HEK293 (cell line): ENCODE results near the gene HDGF.
A peak's percentile ranks its signal among the peaks of the same experiment; 100 is the strongest.

Source experiments
- AEBP2 ChIP-seq: fragments of 450-650 bp; formaldehyde crosslinking; IDR thresholded peaks from 2 replicates; pipeline ENCODE4 v1.5.1; 2016; ENCODE audit warnings: missing biosample characterization, missing genetic modification characterization, borderline replicate concordance
- BCL11A ChIP-seq: fragments of 450-650 bp; formaldehyde crosslinking; IDR thresholded peaks from 2 replicates; pipeline ENCODE4 v1.5.1; 2016; ENCODE audit warnings: low read depth, missing biosample characterization, missing genetic modification characterization
- FEZF1 ChIP-seq: fragments of 450-650 bp; formaldehyde crosslinking; IDR thresholded peaks from 2 replicates; pipeline ENCODE4 v1.5.1; 2016; ENCODE audit warnings: missing biosample characterization, missing genetic modification characterization
- GLI4 ChIP-seq: fragments of 450-650 bp; formaldehyde crosslinking; IDR thresholded peaks from 2 replicates; pipeline ENCODE4 v1.5.1; 2016; ENCODE audit warnings: missing biosample characterization, missing genetic modification characterization
- GLIS1 ChIP-seq: fragments of 450-650 bp; formaldehyde crosslinking; IDR thresholded peaks from 2 replicates; pipeline ENCODE4 v1.5.1; 2016; ENCODE audit warnings: missing biosample characterization, missing genetic modification characterization
- KLF1 ChIP-seq: fragments of 450-650 bp; formaldehyde crosslinking; IDR thresholded peaks from 2 replicates; pipeline ENCODE4 v1.5.1; 2016; ENCODE audit warnings: missing biosample characterization, missing genetic modification characterization
- MYNN ChIP-seq: fragments of 450-650 bp; formaldehyde crosslinking; IDR thresholded peaks from 2 replicates; pipeline ENCODE4 v1.5.1; 2016; ENCODE audit warnings: missing biosample characterization, missing genetic modification characterization, borderline replicate concordance
- MZF1 ChIP-seq: fragments of 450-650 bp; formaldehyde crosslinking; IDR thresholded peaks from 2 replicates; pipeline ENCODE4 v1.5.1; 2017; ENCODE audit warnings: missing biosample characterization, missing genetic modification characterization, borderline replicate concordance
- SP2 ChIP-seq: fragments of 450-650 bp; formaldehyde crosslinking; IDR thresholded peaks from 2 replicates; pipeline ENCODE4 v1.5.1; 2016; ENCODE audit warnings: missing biosample characterization, missing genetic modification characterization
- WT1 ChIP-seq: fragments of 450-650 bp; formaldehyde crosslinking; IDR thresholded peaks from 2 replicates; pipeline ENCODE4 v1.5.1; 2016; ENCODE audit warnings: missing biosample characterization, missing genetic modification characterization
- ZBTB17 ChIP-seq: fragments of 450-650 bp; formaldehyde crosslinking; IDR thresholded peaks from 2 replicates; pipeline ENCODE4 v1.5.1; 2016; ENCODE audit warnings: missing biosample characterization, missing genetic modification characterization
- ZBTB20 ChIP-seq: fragments of 450-650 bp; formaldehyde crosslinking; IDR thresholded peaks from 2 replicates; pipeline ENCODE4 v1.5.1; 2016; ENCODE audit warnings: missing biosample characterization, missing genetic modification characterization
- ZBTB48 ChIP-seq: fragments of 450-650 bp; formaldehyde crosslinking; IDR thresholded peaks from 2 replicates; pipeline ENCODE4 v1.5.1; 2016; ENCODE audit warnings: missing biosample characterization, missing genetic modification characterization
- ZFHX2 ChIP-seq: fragments of 450-650 bp; formaldehyde crosslinking; conservative IDR thresholded peaks from 2 replicates; pipeline ENCODE4 v1.5.1; 2016; ENCODE audit warnings: missing biosample characterization, missing genetic modification characterization
- ZNF133 ChIP-seq: fragments of 450-650 bp; formaldehyde crosslinking; IDR thresholded peaks from 2 replicates; pipeline ENCODE4 v1.5.1; 2016; ENCODE audit warnings: missing biosample characterization, missing genetic modification characterization
- ZNF138 ChIP-seq: fragments of 450-650 bp; formaldehyde crosslinking; IDR thresholded peaks from 2 replicates; pipeline ENCODE4 v1.5.1; 2016; ENCODE audit warnings: missing biosample characterization, missing genetic modification characterization, borderline replicate concordance
- ZNF146 ChIP-seq: fragments of 450-650 bp; formaldehyde crosslinking; IDR thresholded peaks from 2 replicates; pipeline ENCODE4 v1.5.1; 2016; ENCODE audit warnings: missing biosample characterization, missing genetic modification characterization
- ZNF155 ChIP-seq: fragments of 450-650 bp; formaldehyde crosslinking; IDR thresholded peaks from 2 replicates; pipeline ENCODE4 v1.5.1; 2016; ENCODE audit warnings: missing biosample characterization, missing genetic modification characterization
- ZNF157 ChIP-seq: fragments of 450-650 bp; formaldehyde crosslinking; IDR thresholded peaks from 2 replicates; pipeline ENCODE4 v1.5.1; 2016; ENCODE audit warnings: missing biosample characterization, missing genetic modification characterization
- ZNF175 ChIP-seq: fragments of 450-650 bp; formaldehyde crosslinking; IDR thresholded peaks from 2 replicates; pipeline ENCODE4 v1.5.1; 2016; ENCODE audit warnings: missing biosample characterization, missing genetic modification characterization
- ZNF202 ChIP-seq: fragments of 450-650 bp; formaldehyde crosslinking; IDR thresholded peaks from 2 replicates; pipeline ENCODE4 v1.5.1; 2016; ENCODE audit warnings: missing biosample characterization, missing genetic modification characterization, borderline replicate concordance
- ZNF211 ChIP-seq: fragments of 450-650 bp; formaldehyde crosslinking; IDR thresholded peaks from 2 replicates; pipeline ENCODE4 v1.5.1; 2016; ENCODE audit warnings: low read depth, missing biosample characterization, missing genetic modification characterization
- ZNF248 ChIP-seq: fragments of 450-650 bp; formaldehyde crosslinking; IDR thresholded peaks from 2 replicates; pipeline ENCODE4 v1.5.1; 2017; ENCODE audit warnings: missing biosample characterization, missing genetic modification characterization
- ZNF311 ChIP-seq: fragments of 450-650 bp; formaldehyde crosslinking; IDR thresholded peaks from 2 replicates; pipeline ENCODE4 v1.5.1; 2017; ENCODE audit warnings: missing biosample characterization, missing genetic modification characterization, borderline replicate concordance
- ZNF354C ChIP-seq: fragments of 450-650 bp; formaldehyde crosslinking; IDR thresholded peaks from 2 replicates; pipeline ENCODE4 v1.5.1; 2016; ENCODE audit warnings: missing biosample characterization, missing genetic modification characterization, low read depth, borderline replicate concordance
- ZNF423 ChIP-seq: fragments of 450-650 bp; formaldehyde crosslinking; IDR thresholded peaks from 2 replicates; pipeline ENCODE4 v1.5.1; 2016; ENCODE audit warnings: missing biosample characterization, missing genetic modification characterization
- ZNF433 ChIP-seq: fragments of 450-650 bp; formaldehyde crosslinking; IDR thresholded peaks from 2 replicates; pipeline ENCODE4 v1.5.1; 2016; ENCODE audit warnings: missing biosample characterization, missing genetic modification characterization, low read depth
- ZNF549 ChIP-seq: fragments of 450-650 bp; IDR thresholded peaks from 2 replicates; pipeline ENCODE4 v1.5.1; 2018; ENCODE audit warnings: missing biosample characterization, missing genetic modification characterization, mild to moderate bottlenecking, inconsistent platforms, moderate library complexity
- ZNF558 ChIP-seq: fragments of 450-650 bp; formaldehyde crosslinking; IDR thresholded peaks from 2 replicates; pipeline ENCODE4 v1.5.1; 2016; ENCODE audit warnings: missing biosample characterization, missing genetic modification characterization
- ZNF624 ChIP-seq: fragments of 450-650 bp; formaldehyde crosslinking; IDR thresholded peaks from 2 replicates; pipeline ENCODE4 v1.5.1; 2017; ENCODE audit warnings: missing biosample characterization, missing genetic modification characterization
- ZNF670 ChIP-seq: fragments of 450-650 bp; formaldehyde crosslinking; IDR thresholded peaks from 2 replicates; pipeline ENCODE4 v1.5.1; 2016; ENCODE audit warnings: missing biosample characterization, missing genetic modification characterization, low read depth
- ZNF747 ChIP-seq: fragments of 450-650 bp; formaldehyde crosslinking; IDR thresholded peaks from 2 replicates; pipeline ENCODE4 v1.5.1; 2016; ENCODE audit warnings: missing biosample characterization, missing genetic modification characterization
- ZNF837 ChIP-seq: fragments of 450-650 bp; formaldehyde crosslinking; IDR thresholded peaks from 2 replicates; pipeline ENCODE4 v1.5.1; 2016; ENCODE audit warnings: missing biosample characterization, missing genetic modification characterization
- TF ChIP-seq, protein P1 (sequence below): fragments of 450-650 bp; formaldehyde crosslinking; IDR thresholded peaks from 2 replicates; pipeline ENCODE4 v1.5.1; 2016; ENCODE audit warnings: missing biosample characterization, missing genetic modification characterization
- TF ChIP-seq, protein P2 (sequence below): fragments of 450-650 bp; formaldehyde crosslinking; IDR thresholded peaks from 2 replicates; pipeline ENCODE4 v1.5.1; 2016; ENCODE audit warnings: missing biosample characterization, missing genetic modification characterization
- TF ChIP-seq, protein P3 (sequence below): fragments of 450-650 bp; formaldehyde crosslinking; IDR thresholded peaks from 2 replicates; pipeline ENCODE4 v1.5.1; 2017; ENCODE audit warnings: missing biosample characterization, mild to moderate bottlenecking, missing genetic modification characterization, moderate library complexity

The HDGF gene

GRCh38 chr1:156728599-156729462 lies 22.6 kb downstream of the HDGF start, which contains the start of gene ISG20L2 (continued):
- TF ChIP-seq, protein P1, sequence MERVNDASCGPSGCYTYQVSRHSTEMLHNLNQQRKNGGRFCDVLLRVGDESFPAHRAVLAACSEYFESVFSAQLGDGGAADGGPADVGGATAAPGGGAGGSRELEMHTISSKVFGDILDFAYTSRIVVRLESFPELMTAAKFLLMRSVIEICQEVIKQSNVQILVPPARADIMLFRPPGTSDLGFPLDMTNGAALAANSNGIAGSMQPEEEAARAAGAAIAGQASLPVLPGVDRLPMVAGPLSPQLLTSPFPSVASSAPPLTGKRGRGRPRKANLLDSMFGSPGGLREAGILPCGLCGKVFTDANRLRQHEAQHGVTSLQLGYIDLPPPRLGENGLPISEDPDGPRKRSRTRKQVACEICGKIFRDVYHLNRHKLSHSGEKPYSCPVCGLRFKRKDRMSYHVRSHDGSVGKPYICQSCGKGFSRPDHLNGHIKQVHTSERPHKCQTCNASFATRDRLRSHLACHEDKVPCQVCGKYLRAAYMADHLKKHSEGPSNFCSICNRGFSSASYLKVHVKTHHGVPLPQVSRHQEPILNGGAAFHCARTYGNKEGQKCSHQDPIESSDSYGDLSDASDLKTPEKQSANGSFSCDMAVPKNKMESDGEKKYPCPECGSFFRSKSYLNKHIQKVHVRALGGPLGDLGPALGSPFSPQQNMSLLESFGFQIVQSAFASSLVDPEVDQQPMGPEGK (tag by site-specific recombination) = peak; percentile 62; the same call in 1 of the 2 replicates
- no peak for TF ChIP-seq ZNF155 (tag by site-specific recombination)
- no peak for TF ChIP-seq ZNF133 (tag by site-specific recombination)
- TF ChIP-seq ZNF311 (tag by site-specific recombination) = no peak
- no peak for TF ChIP-seq ZNF549 (tag by site-specific recombination)
- TF ChIP-seq MYNN (tag by site-specific recombination) = no peak
- TF ChIP-seq ZNF624 = no peak
- TF ChIP-seq WT1 = no peak; the same call in none of the 2 replicates
- TF ChIP-seq AEBP2 (tag by site-specific recombination) = no peak
- no peak for TF ChIP-seq ZNF202 (tag by site-specific recombination)
- TF ChIP-seq ZNF558 (tag by site-specific recombination) = no peak
- peak; percentile 33; the same call in 1 of the 2 replicates for TF ChIP-seq ZBTB48 (tag by site-specific recombination)
- no peak for TF ChIP-seq ZNF747
- TF ChIP-seq ZNF157 (tag by site-specific recombination) = no peak
- TF ChIP-seq BCL11A (tag by site-specific recombination) = no peak
- TF ChIP-seq SP2 (tag by site-specific recombination) = peak; percentile 93
- no peak for TF ChIP-seq ZNF837
- TF ChIP-seq ZNF175 (tag by site-specific recombination) = no peak
- TF ChIP-seq, protein P2, sequence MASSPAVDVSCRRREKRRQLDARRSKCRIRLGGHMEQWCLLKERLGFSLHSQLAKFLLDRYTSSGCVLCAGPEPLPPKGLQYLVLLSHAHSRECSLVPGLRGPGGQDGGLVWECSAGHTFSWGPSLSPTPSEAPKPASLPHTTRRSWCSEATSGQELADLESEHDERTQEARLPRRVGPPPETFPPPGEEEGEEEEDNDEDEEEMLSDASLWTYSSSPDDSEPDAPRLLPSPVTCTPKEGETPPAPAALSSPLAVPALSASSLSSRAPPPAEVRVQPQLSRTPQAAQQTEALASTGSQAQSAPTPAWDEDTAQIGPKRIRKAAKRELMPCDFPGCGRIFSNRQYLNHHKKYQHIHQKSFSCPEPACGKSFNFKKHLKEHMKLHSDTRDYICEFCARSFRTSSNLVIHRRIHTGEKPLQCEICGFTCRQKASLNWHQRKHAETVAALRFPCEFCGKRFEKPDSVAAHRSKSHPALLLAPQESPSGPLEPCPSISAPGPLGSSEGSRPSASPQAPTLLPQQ = no peak
- no peak for TF ChIP-seq ZNF248 (tag by site-specific recombination)
- TF ChIP-seq ZNF138 (tag by site-specific recombination) = no peak
- no peak for TF ChIP-seq ZNF211 (tag by site-specific recombination)
- TF ChIP-seq ZNF670 (tag by site-specific recombination) = no peak
- no peak for TF ChIP-seq ZNF354C (tag by site-specific recombination)
- no peak for TF ChIP-seq ZNF146 (tag by site-specific recombination)
- peak; percentile 73 for TF ChIP-seq ZFHX2 (tag by site-specific recombination)
- TF ChIP-seq FEZF1 (tag by site-specific recombination) = no peak
- peak; percentile 74 for TF ChIP-seq KLF1 (tag by site-specific recombination)
- no peak for TF ChIP-seq GLI4
- TF ChIP-seq, protein P3, sequence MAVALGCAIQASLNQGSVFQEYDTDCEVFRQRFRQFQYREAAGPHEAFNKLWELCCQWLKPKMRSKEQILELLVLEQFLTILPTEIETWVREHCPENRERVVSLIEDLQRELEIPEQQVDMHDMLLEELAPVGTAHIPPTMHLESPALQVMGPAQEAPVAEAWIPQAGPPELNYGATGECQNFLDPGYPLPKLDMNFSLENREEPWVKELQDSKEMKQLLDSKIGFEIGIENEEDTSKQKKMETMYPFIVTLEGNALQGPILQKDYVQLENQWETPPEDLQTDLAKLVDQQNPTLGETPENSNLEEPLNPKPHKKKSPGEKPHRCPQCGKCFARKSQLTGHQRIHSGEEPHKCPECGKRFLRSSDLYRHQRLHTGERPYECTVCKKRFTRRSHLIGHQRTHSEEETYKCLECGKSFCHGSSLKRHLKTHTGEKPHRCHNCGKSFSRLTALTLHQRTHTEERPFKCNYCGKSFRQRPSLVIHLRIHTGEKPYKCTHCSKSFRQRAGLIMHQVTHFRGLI (tag by site-specific recombination) = no peak
- no peak; the same call in 1 of the 2 replicates for TF ChIP-seq ZBTB20
- peak; percentile 81 for TF ChIP-seq ZBTB17 (tag by site-specific recombination)
- TF ChIP-seq GLIS1 (tag by site-specific recombination) = 0 out of 2 replicates have a peak, but pooled peaks have one; percentile 5
- TF ChIP-seq ZNF433 (tag by site-specific recombination) = no peak
- TF ChIP-seq MZF1 (tag by site-specific recombination) = no peak
- no peak for TF ChIP-seq ZNF423 (tag by site-specific recombination)
